Fibroblast of peridontal ligament (primary cell): ENCODE results near the gene NRP2.

Experiments used
- DNase-seq: peaks from one replicate; pipeline ENCODE4 v3.0.0-alpha.2; 2010; ENCODE audit errors: extremely low read depth

The NRP2 gene

GRCh38 chr2:205730191-205730590, 47.9 kb downstream of the NRP2 start:
- no peak for DNase-seq

- DNase-seq = peak; percentile 67
These were observed 48.6 kb downstream of the NRP2 start for GRCh38 chr2:205730701-205731582.

DNA sequence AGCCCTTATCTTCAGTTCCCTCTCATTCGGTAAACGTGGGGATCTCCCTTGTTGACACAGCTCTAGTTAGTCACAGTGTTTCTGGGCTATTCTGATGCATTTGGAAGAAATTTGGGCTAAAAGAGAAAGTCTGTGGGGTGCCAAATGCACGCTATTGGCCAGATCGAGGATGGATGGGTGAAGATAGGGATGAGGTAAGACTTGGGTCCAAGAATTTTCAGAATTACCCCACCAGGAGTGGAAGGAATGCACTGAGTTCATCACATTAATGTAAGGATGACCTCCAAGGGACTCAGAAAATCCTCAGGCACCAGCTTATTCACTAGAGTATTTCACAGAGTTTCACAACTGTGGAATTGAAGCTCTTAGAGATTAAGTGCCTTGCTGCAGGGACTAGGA, 49.3 kb downstream of the NRP2 start:
- DNase-seq = peak; percentile 93

- DNase-seq = peak; percentile 33
These were observed 50.0 kb downstream of the NRP2 start for GRCh38 chr2:205732314-205732713.

DNA sequence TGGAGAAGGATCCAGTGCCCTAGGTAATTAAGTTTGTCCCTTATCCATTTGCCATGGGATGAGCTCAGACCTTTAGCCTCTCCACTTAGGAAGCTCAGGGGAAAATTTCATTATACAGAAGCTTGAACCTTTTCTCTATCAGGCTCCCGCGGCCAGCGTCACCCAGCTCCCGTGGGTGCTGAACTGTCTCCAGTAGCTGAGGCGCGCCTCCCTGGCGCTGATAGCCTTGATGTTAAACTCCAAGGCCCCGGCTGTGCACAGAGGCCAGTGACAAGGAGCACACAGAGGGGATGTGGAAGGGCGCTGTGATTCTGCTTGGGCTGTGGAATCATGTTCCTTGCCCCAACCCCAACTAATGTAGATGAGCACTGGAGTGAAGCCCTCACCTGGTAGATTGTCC, 50.8 kb downstream of the NRP2 start:
- no peak for DNase-seq

DNA sequence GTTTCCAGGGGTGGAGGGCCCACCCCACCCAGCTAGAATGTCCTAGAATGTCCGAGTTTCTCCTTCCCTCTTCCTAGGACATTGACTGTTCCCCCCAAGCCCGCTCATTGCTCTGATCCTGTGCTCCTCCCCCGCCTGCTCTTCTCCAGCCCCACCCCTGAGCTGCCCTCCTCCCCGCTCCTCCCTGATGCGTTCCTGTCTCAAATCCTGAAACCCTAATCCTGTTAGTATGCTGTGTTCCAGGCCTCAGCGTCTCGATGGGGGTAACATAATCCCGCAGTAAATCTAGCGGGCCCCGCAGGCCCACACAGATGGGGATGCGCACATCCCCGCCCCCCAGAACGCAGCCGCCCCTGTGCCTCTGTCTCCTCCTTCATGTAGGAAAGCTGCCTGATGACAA, 51.3 kb downstream of the NRP2 start:
- DNase-seq = no peak

DNA sequence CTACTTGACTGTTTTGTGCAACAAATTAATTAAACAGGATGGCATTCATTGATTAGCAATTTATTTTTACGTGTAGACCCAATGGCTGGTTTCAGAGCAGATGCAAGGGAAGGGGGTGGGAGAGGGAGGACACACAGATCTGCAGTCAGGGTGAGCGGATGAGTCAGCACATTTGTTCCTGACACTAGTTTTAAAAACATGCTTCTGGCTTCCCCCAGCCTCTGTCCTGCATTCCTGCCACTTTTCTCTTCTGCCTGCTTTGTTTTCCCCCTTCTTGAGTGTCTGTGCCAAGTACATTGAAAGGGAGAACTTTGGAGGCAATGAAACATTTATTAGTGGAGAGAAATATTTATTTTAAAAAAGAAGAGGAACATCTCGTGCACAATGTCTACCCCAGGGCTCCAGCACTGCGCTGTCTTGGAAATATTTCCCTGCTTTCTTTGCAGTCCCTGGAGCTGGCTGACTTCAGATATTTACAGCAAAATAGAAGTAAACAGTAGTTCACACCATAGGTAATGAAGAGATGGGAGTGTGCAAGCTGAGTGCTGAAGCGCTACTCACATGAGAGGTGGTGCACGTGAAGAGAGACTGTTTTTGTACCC, 52.2 kb downstream of the NRP2 start:
- DNase-seq = peak; percentile 83

DNA sequence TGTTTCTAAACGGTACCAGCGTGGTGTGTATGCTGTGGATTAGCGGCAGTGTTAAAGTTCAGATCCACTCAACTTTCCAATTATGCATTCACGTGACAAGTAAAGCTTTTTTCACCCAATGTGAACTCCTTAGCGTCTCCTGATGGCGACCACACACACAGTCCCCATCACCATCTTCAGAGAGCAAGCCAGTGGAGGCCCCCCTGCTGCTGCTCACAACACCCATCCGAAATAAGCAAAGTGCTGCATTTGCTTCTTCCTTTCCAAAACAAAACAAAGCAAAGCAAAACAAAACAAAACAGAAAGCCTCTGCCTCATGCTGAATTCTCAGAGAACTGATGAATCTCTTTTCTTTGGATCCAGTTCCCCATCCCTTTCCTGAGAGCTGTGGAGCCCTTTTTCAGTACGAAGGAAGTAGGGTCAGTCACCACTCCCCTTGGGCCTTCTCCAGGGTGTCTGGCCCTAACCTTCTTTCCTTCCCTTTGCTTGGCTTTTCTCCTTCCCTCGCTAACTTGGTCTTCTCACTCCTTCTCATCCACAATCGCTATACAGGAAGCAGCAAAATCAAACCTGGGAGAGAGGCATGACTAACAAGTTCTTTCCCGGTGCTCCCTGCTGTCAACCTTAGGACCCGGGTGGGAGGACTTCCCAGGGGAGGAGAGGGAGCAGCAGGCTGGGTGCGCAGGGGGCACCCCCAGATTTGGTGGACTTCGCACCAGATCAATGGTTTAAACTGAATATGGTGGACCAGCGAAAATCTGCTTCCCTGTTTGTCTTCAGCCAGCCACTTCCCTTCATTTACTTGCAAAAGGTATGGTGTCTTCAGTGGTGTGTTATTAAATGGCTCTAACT, 56.0 kb downstream of the NRP2 start:
- DNase-seq = no peak

DNA sequence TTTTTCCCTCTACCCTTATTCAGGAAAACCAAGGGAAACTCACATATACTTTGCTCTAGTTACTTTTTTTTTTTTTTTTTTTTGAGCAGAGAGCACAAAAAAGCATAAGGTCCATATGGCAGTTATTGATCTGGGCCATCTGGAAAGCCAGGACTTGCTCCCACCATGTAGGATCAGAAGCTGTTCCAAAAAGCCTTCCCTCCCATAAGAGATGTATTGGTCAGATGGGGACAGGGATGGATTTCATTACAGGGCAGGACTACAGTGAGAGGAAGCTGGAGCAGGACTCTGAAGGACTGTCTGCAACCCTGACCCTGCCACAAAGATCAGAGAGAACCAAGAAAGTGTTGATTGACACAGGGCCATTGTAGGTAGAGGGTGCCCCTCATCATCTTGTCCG, 57.3 kb downstream of the NRP2 start:
- DNase-seq = no peak

GRCh38 chr2:205740381-205740780, 58.1 kb downstream of the NRP2 start:
- DNase-seq = no peak

GRCh38 chr2:205741256-205741978, 59.1 kb downstream of the NRP2 start:
- no peak for DNase-seq

- no peak for DNase-seq
These were observed 60.8 kb downstream of the NRP2 start for GRCh38 chr2:205743137-205743536.

GRCh38 chr2:205744074-205744591, 61.8 kb downstream of the NRP2 start:
- no peak for DNase-seq

GRCh38 chr2:205745661-205746419, 63.5 kb downstream of the NRP2 start:
- DNase-seq = no peak

GRCh38 chr2:205746420-205746785, 64.1 kb downstream of the NRP2 start:
- DNase-seq = no peak

DNA sequence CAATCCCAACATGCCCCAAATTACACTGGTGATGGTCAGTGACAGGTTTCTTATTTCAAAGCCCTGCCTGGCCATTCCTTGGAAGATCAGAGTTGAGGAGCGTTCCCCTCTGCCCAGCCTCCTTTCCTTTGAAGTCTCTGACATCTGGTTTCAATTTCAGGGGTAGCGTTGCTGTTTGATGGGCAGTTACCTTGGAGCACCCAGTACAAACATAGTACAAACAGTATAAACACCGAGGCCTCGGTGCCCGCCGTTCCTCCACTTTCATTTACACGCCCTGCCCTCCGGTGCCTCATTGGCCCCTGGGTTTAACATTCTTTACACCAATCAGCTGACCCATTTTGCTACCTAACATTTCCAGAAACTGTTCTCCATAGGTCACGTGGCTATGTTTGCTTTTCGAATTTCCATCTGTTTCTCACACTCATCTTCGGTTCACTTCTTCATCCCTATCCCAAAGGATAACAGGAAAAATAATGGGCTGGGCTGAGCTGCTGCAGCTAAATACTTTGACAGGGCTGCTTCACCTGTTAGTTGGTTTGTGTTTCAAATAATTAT, 65.6 kb downstream of the NRP2 start:
- no peak for DNase-seq

- DNase-seq = no peak
These were observed 66.3 kb downstream of the NRP2 start for GRCh38 chr2:205748639-205749038.

- no peak for DNase-seq
These were observed 66.8 kb downstream of the NRP2 start for GRCh38 chr2:205749078-205749477.

- DNase-seq = no peak
These were observed 68.5 kb downstream of the NRP2 start for GRCh38 chr2:205750797-205751196.

DNA sequence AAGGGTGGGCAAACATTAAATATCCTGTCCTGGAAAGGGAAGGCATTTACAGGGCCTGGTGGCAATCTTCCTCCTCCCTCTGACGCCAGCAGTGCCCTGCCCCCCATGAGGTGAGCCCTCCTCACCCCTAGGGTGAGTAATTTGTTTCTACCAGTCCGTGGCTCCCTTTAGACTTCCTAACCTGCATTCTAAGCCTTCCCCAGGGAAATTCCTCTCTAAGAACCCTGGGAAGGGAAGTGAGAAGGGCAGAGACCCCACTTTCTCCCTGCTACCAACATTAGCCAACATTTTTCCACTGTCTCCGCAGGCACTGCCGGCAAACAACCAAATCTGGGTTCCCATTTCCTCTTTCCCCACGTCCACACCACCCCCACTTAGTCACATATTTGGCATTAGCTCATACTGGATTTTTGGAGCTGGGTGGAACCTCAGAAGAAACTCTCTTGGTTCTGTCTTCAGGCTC, 69.3 kb downstream of the NRP2 start:
- DNase-seq = peak; percentile 60
